Stimulated activated CD8-positive, alpha-beta memory T cell treated with anti-CD3 and anti-CD28 coated beads, Interleukin-12 subunit alpha, Interleukin-12 subunit beta, amount 100 ng/mL, for 1 hour (primary cell): Measurements from ENCODE around the gene COBLL1.
"Not testable (repeated sequence)": the region's sequence is repeated elsewhere in the genome, so short reads cannot be mapped to it uniquely, and the experiment has no call there.

Source experiments
- DNase-seq: peaks from one replicate; pipeline ENCODE4 v3.0.0-alpha.2; 2020; ENCODE audit warnings: low read depth

Gene COBLL1

GRCh38 chr2:164717000-164717803 is 124.4 kb downstream of the COBLL1 start:
- DNase-seq: no peak

- no peak for DNase-seq
Observed at GRCh38 chr2:164714471-164714870, 127.2 kb downstream of the COBLL1 start.

GRCh38 chr2:164711766-164712138 is 129.9 kb downstream of the COBLL1 start:
- DNase-seq: no peak

- DNase-seq: no peak
Observed at GRCh38 chr2:164710837-164711765, 130.5 kb downstream of the COBLL1 start.

GRCh38 chr2:164710252-164710836 is 131.3 kb downstream of the COBLL1 start:
- DNase-seq: not testable (repeated sequence)

- no peak for DNase-seq
Observed at GRCh38 chr2:164706522-164706921, 135.1 kb downstream of the COBLL1 start.

GRCh38 chr2:164705412-164706167 is 136.0 kb downstream of the COBLL1 start:
- no peak for DNase-seq

- DNase-seq: no peak
Observed at GRCh38 chr2:164703915-164704706, 137.5 kb downstream of the COBLL1 start.

- no peak for DNase-seq
Observed at GRCh38 chr2:164701565-164701964, 140.1 kb downstream of the COBLL1 start.

- no peak for DNase-seq
Observed at GRCh38 chr2:164700390-164700789, 141.2 kb downstream of the COBLL1 start.

GRCh38 chr2:164697688-164698461 is 143.7 kb downstream of the COBLL1 start:
- DNase-seq: no peak

GRCh38 chr2:164696634-164697033 is 145.0 kb downstream of the COBLL1 start:
- no peak for DNase-seq

GRCh38 chr2:164694275-164694695 is 147.3 kb downstream of the COBLL1 start:
- no peak for DNase-seq

GRCh38 chr2:164693834-164694233 is 147.8 kb downstream of the COBLL1 start:
- DNase-seq: no peak

- DNase-seq: no peak
Observed at GRCh38 chr2:164693390-164693789, 148.2 kb downstream of the COBLL1 start.

GRCh38 chr2:164692958-164693357 is 148.7 kb downstream of the COBLL1 start:
- no peak for DNase-seq

GRCh38 chr2:164692114-164692513 is 149.5 kb downstream of the COBLL1 start:
- no peak for DNase-seq

- no peak for DNase-seq
Observed at GRCh38 chr2:164691346-164691887, 150.2 kb downstream of the COBLL1 start.

- DNase-seq: no peak
Observed at GRCh38 chr2:164690361-164690760, 151.3 kb downstream of the COBLL1 start.

GRCh38 chr2:164688896-164689419 is 152.7 kb downstream of the COBLL1 start:
- DNase-seq: no peak
